ENCODE results near the gene CINP. TPM values are rescaled to one million over a fixed set of nuclear protein-coding genes. Genes with fewer than 3 reads are reported as not detected.

Gene CINP
- total and polyA plus RNA-seq, 4 donors, result 31.0 to 71.9 (median 34.3) TPM

DNA sequence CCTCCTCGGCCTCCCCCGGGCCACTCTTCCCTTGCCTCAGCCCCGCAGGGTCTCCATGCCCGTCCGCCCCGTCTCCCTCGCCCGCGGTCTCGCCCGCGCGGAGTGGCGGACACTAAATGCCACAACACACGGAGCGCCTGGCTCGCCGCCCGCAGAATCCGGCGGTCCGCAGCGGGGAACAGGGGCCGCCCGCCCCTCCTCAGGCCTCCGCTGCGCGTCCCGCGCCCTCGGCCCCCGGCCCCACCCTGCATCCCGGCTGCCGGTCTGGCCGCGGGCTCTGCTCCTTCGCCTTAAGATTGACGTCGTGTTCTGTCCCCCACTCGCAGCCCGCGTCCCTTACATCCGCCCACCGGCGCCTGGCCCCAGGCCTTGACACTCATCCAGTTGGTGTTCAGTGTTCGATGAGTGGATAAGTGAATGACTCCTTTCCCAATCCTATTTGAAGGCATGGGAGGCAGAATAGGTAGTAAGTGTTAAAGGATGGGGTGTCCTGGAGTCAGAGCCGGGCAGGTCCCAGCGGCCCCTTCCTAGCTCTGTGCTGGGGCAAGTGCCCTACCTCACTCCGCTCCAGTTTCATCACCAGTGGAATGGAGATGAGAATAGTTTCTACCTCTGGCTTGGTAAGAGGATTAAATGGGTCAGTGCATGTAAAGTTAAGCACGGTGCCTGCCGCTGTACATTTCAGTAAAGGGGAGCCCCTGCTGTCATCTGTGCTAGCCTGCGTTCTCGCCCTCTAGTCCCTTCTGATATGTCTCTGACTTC lies 673 bp upstream of the CINP start:
- DNase-seq (peak in 1 of 3 donors; percentile 52), ATAC-seq (ENCODE audit: insufficient read depth, low FRiP score) (peak; percentile 35)
- Histone ChIP-seq H3K9ac (ENCODE audit: insufficient read depth in 1 of 2, low read length in 2 of 2) (peak overlapping the region; percentile 67 to 78), H3K9me3 (ENCODE audit: control insufficient read depth in 4 of 4, insufficient read depth in 3 of 4, low read length in 3 of 4) (no peaks in the 10 kb centered on the region), H3K27ac (ENCODE audit: low read depth in 1 of 2, low read length in 1 of 2) (peak overlapping the region; percentile 98), H3K4me3 (peak overlapping the region; percentile 88), H3K36me3 (ENCODE audit: control insufficient read depth in 4 of 4, insufficient read depth in 4 of 4, low read length in 4 of 4) (peaks cover 0 to 4% (median 1%) of the 10 kb centered on the region in 4 donors), H3K27me3 (ENCODE audit: control insufficient read depth in 3 of 3, insufficient read depth in 3 of 3, low read length in 2 of 3) (no peaks in the 10 kb centered on the region), H3K4me1 (ENCODE audit: control insufficient read depth in 5 of 5, insufficient read depth in 5 of 5, low read length in 5 of 5) (peaks cover 2 to 18% (median 9%) of the 10 kb centered on the region in 5 donors)
- 3% methylated on average over 37 to 53 of the region's 53 CpGs for WGBS, 2 donors
- TF ChIP-seq, protein P1, sequence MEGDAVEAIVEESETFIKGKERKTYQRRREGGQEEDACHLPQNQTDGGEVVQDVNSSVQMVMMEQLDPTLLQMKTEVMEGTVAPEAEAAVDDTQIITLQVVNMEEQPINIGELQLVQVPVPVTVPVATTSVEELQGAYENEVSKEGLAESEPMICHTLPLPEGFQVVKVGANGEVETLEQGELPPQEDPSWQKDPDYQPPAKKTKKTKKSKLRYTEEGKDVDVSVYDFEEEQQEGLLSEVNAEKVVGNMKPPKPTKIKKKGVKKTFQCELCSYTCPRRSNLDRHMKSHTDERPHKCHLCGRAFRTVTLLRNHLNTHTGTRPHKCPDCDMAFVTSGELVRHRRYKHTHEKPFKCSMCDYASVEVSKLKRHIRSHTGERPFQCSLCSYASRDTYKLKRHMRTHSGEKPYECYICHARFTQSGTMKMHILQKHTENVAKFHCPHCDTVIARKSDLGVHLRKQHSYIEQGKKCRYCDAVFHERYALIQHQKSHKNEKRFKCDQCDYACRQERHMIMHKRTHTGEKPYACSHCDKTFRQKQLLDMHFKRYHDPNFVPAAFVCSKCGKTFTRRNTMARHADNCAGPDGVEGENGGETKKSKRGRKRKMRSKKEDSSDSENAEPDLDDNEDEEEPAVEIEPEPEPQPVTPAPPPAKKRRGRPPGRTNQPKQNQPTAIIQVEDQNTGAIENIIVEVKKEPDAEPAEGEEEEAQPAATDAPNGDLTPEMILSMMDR (IDR thresholded peaks at IDR 0.05; ENCODE audit: control extremely low read depth, extremely low read depth), result no peak

DNA sequence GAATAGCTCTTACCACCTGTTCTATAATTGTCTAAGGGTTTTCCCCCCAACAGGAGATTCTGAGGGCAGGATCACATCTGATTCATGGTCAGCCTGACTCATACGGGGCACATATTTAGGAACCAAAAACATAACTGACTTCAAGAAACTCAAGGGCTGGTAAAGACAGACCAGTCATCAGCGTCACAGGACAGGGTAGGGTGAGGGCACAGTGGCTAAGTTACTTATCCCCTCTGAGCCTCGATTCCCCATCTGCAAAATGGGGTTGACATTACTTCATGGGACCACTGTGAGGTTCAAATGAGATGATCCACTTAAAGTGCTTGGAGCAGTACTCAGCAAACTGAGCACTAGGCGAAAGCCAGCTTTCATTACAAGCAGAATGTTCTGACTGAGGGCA lies 606 bp downstream of the CINP start:
- peaks cover 3 to 13% (median 9%) of the 10 kb centered on the region in 4 donors for H3K36me3 ChIP-seq (ENCODE audit: control insufficient read depth in 4 of 4, insufficient read depth in 4 of 4, low read length in 4 of 4)
- H3K9me3 ChIP-seq (ENCODE audit: control insufficient read depth in 4 of 4, insufficient read depth in 3 of 4, low read length in 3 of 4), result no peaks in the 10 kb centered on the region
- peak overlapping the region; percentile 88 for H3K4me3 ChIP-seq
- H3K4me1 ChIP-seq (ENCODE audit: control insufficient read depth in 5 of 5, insufficient read depth in 5 of 5, low read length in 5 of 5), result peaks cover 4 to 18% (median 9%) of the 10 kb centered on the region in 5 donors
- 20 to 27% methylated on average over 4 of the region's 4 CpGs for WGBS, 2 donors
- H3K27me3 ChIP-seq (ENCODE audit: control insufficient read depth in 3 of 3, insufficient read depth in 3 of 3, low read length in 2 of 3), result no peaks in the 10 kb centered on the region
- TF ChIP-seq, protein P1 (IDR thresholded peaks at IDR 0.05; ENCODE audit: control extremely low read depth, extremely low read depth), result no peak
- no peak for DNase-seq
- H3K27ac ChIP-seq (ENCODE audit: low read depth in 1 of 2, low read length in 1 of 2), result peak overlapping the region; percentile 84 to 98
- H3K9ac ChIP-seq (ENCODE audit: insufficient read depth in 1 of 2, low read length in 2 of 2), result peak overlapping the region; percentile 11 to 81
- ATAC-seq (ENCODE audit: insufficient read depth, low FRiP score), result no peak

DNA sequence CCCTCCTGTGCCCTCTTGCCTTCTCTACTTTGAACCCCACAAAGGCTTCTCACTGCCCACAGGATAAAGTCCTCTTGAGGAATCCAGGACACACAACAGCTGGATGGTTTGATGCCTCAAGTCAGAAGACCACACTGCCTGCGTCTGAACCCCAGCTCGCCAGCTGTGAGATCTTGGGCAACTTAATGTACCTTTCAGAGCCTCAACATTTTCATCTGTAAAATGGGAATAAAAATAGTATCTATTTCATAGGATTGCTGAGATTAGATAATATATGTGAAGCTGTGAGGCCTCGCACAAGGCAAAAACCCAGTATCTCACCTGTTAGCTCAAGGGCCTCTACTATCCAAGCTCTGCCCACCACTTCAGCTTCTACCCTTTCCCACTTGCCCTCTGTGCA lies 2.3 kb downstream of the CINP start:
- H3K4me1 ChIP-seq (ENCODE audit: control insufficient read depth in 5 of 5, insufficient read depth in 5 of 5, low read length in 5 of 5), result peaks cover 4 to 18% (median 9%) of the 10 kb centered on the region in 5 donors
- TF ChIP-seq, protein P1 (IDR thresholded peaks at IDR 0.05; ENCODE audit: control extremely low read depth, extremely low read depth), result no peak
- no peaks in the 10 kb centered on the region for H3K27me3 ChIP-seq (ENCODE audit: control insufficient read depth in 3 of 3, insufficient read depth in 3 of 3, low read length in 2 of 3)
- peaks cover 6 to 25% (median 13%) of the 10 kb centered on the region in 4 donors for H3K36me3 ChIP-seq (ENCODE audit: control insufficient read depth in 4 of 4, insufficient read depth in 4 of 4, low read length in 4 of 4)
- DNase-seq (no peak), ATAC-seq (ENCODE audit: insufficient read depth, low FRiP score) (no peak)
- no peak overlapping the region for H3K27ac ChIP-seq (ENCODE audit: low read depth in 1 of 2, low read length in 1 of 2)
- H3K9ac ChIP-seq (ENCODE audit: insufficient read depth in 1 of 2, low read length in 2 of 2), result no peak overlapping the region
- H3K9me3 ChIP-seq (ENCODE audit: control insufficient read depth in 4 of 4, insufficient read depth in 3 of 4, low read length in 3 of 4), result no peaks in the 10 kb centered on the region
- H3K4me3 ChIP-seq, result no peak overlapping the region
- 93 to 98% methylated on average over 3 of the region's 3 CpGs for WGBS, 2 donors

Measured in lung (tissue), 12 donors.